H9 (cell line): ENCODE data around the gene B4GALT1. TPM values are rescaled to one million over a fixed set of nuclear protein-coding genes. Genes with fewer than 3 reads are reported as not detected.
"Not testable (repeated sequence)": the region's sequence is repeated elsewhere in the genome, so short reads cannot be mapped to it uniquely, and the experiment has no call there.

Experiments
- DNase-seq: peaks from one replicate; pipeline ENCODE4 v3.0.0-alpha.2; 2017
- H2AFZ ChIP-seq: one replicate; pipeline ENCODE4 v1.6.1; 2013; ENCODE audit warnings: mild to moderate bottlenecking, low read length, control low read depth, moderate library complexity
- H2AK5ac ChIP-seq: 2 replicates; pipeline ENCODE4 v1.6.1; 2013; ENCODE audit warnings: low read length, control low read depth, mixed read lengths; ENCODE audit not compliant: insufficient read length
- H2BK120ac ChIP-seq: one replicate; pipeline ENCODE4 v1.6.1; 2013; ENCODE audit warnings: low read depth, mild to moderate bottlenecking, low read length, control low read depth, inconsistent platforms; ENCODE audit not compliant: poor library complexity, severe bottlenecking
- H2BK12ac ChIP-seq: 2 replicates; pipeline ENCODE4 v1.6.1; 2013; ENCODE audit warnings: low read length, control low read depth, mixed read lengths, low read depth; ENCODE audit not compliant: insufficient read length
- H2BK15ac ChIP-seq: 2 replicates; pipeline ENCODE4 v1.6.1; 2013; ENCODE audit warnings: low read depth, low read length, control low read depth
- H2BK20ac ChIP-seq: one replicate; pipeline ENCODE4 v1.6.1; 2013; ENCODE audit warnings: low read depth, mild to moderate bottlenecking, low read length, control low read depth, inconsistent platforms; ENCODE audit not compliant: poor library complexity, severe bottlenecking
- H2BK5ac ChIP-seq: 2 replicates; pipeline ENCODE4 v1.6.1; 2013; ENCODE audit warnings: low read length, control low read depth, mixed read lengths; ENCODE audit not compliant: insufficient read length
- H3K14ac ChIP-seq: 2 replicates; pipeline ENCODE4 v1.6.1; 2013; ENCODE audit warnings: low read length, control low read depth; ENCODE audit not compliant: insufficient read depth
- H3K18ac ChIP-seq: 2 replicates; pipeline ENCODE4 v1.6.1; 2013; ENCODE audit warnings: low read depth, mild to moderate bottlenecking, mixed read lengths, low read length, control low read depth; ENCODE audit not compliant: insufficient read length
- H3K23ac ChIP-seq: 2 replicates; pipeline ENCODE4 v1.6.1; 2013; ENCODE audit warnings: low read length, control low read depth, mixed read lengths, low read depth; ENCODE audit not compliant: insufficient read length
- H3K23me2 ChIP-seq: 2 replicates; pipeline ENCODE4 v1.6.1; 2013; ENCODE audit warnings: low read depth, mild to moderate bottlenecking, mixed read lengths, low read length, control low read depth; ENCODE audit not compliant: insufficient read length, poor library complexity, severe bottlenecking
- H3K27ac ChIP-seq: 2 replicates; pipeline ENCODE4 v1.5.1; 2013; ENCODE audit warnings: low read length, control low read depth, mixed read lengths, low read depth; ENCODE audit not compliant: insufficient read length
- H3K27me3 ChIP-seq: 2 replicates; pipeline ENCODE4 v1.6.1; 2013; ENCODE audit warnings: low read length, control low read depth, inconsistent platforms; ENCODE audit not compliant: insufficient read depth
- H3K4ac ChIP-seq: 2 replicates; pipeline ENCODE4 v1.6.1; 2013; ENCODE audit warnings: low read depth, mild to moderate bottlenecking, control low read depth, inconsistent platforms, low read length, moderate library complexity
- H3K4me1 ChIP-seq: 2 replicates; pipeline ENCODE4 v1.6.1; 2013; ENCODE audit warnings: low read length, control low read depth, inconsistent platforms; ENCODE audit not compliant: insufficient read depth
- H3K4me2 ChIP-seq: 2 replicates; pipeline ENCODE4 v1.6.1; 2013; ENCODE audit warnings: low read length, control low read depth, mixed read lengths; ENCODE audit not compliant: insufficient read length, insufficient read depth
- H3K56ac ChIP-seq: 2 replicates; pipeline ENCODE4 v1.6.1; 2013; ENCODE audit warnings: low read depth, mild to moderate bottlenecking, mixed read lengths, low read length, control low read depth; ENCODE audit not compliant: insufficient read length
- H3K79me1 ChIP-seq: 2 replicates; pipeline ENCODE4 v1.6.1; 2013; ENCODE audit warnings: low read depth, mild to moderate bottlenecking, moderate library complexity, low read length, control low read depth, inconsistent platforms; ENCODE audit not compliant: insufficient read depth, poor library complexity, severe bottlenecking
- H3K79me2 ChIP-seq: 2 replicates; pipeline ENCODE4 v1.6.1; 2013; ENCODE audit warnings: low read length, control low read depth, inconsistent platforms; ENCODE audit not compliant: insufficient read depth
- H3K9ac ChIP-seq: 2 replicates; pipeline ENCODE4 v1.6.1; 2013; ENCODE audit warnings: low read length, control low read depth, mixed read lengths; ENCODE audit not compliant: insufficient read length; ENCODE audit errors: extremely low read depth
- H3K9me3 ChIP-seq: one replicate; pipeline ENCODE4 v1.6.1; 2013; ENCODE audit warnings: low read depth, low read length, inconsistent platforms; ENCODE audit not compliant: control insufficient read depth
- H3T11ph ChIP-seq: one replicate; pipeline ENCODE4 v1.6.1; 2013; ENCODE audit warnings: mild to moderate bottlenecking, low read length, control low read depth, inconsistent platforms
- H4K20me1 ChIP-seq: one replicate; pipeline ENCODE4 v1.6.1; 2013; ENCODE audit not compliant: control insufficient read depth, insufficient read length, insufficient read depth
- H4K5ac ChIP-seq: 2 replicates; pipeline ENCODE4 v1.6.1; 2013; ENCODE audit warnings: low read depth, mild to moderate bottlenecking, mixed read lengths, low read length, control low read depth; ENCODE audit not compliant: insufficient read length
- H4K8ac ChIP-seq: replicated peaks from 2 replicates; pipeline ENCODE4 v1.6.1; 2013; ENCODE audit warnings: low read length, control low read depth, mixed read lengths, low read depth; ENCODE audit not compliant: insufficient read length
- H4K91ac ChIP-seq: 2 replicates; pipeline ENCODE4 v1.6.1; 2013; ENCODE audit warnings: low read depth, mild to moderate bottlenecking, moderate library complexity, mixed read lengths, low read length, control low read depth; ENCODE audit not compliant: insufficient read length
- H3K27ac Mint-ChIP-seq, 3 experiments: 2 replicates in 2 of 3; 3 replicates in 1 of 3; pipeline ENCODE4 v1.8.0; 2020 to 2021; ENCODE audit warnings: mixed read lengths in 3 of 3, mild to moderate bottlenecking in 1 of 3, moderate library complexity in 1 of 3
- H3K27me3 Mint-ChIP-seq: 2 replicates; pipeline ENCODE4 v1.8.0; 2021; ENCODE audit warnings: low read depth, mild to moderate bottlenecking, moderate library complexity, mixed read lengths
- H3K36me3 Mint-ChIP-seq, 3 experiments: 2 replicates in 2 of 3; 3 replicates in 1 of 3; pipeline ENCODE4 v1.8.0; 2020 to 2021; ENCODE audit warnings: low read depth in 3 of 3, mixed read lengths in 3 of 3; ENCODE audit not compliant: insufficient read depth in 1 of 3
- H3K4me1 Mint-ChIP-seq, 2 experiments: 2 replicates each; pipeline ENCODE4 v1.8.0; 2020; ENCODE audit warnings: mixed read lengths in 2 of 2
- H3K4me3 Mint-ChIP-seq, 2 experiments: 2 replicates in 1 of 2; 3 replicates in 1 of 2; pipeline ENCODE4 v1.8.0; 2020 to 2021; ENCODE audit warnings: mild to moderate bottlenecking in 2 of 2, mixed read lengths in 2 of 2, moderate library complexity in 1 of 2
- H3K9me3 Mint-ChIP-seq, 2 experiments: 2 replicates in 1 of 2; 3 replicates in 1 of 2; pipeline ENCODE4 v1.8.0; 2020; ENCODE audit warnings: mild to moderate bottlenecking in 2 of 2, mixed read lengths in 2 of 2, moderate library complexity in 1 of 2
- WGBS: extraction: QIAGEN DNeasy Blood & Tissue Kit; methylation state at CpG from one replicate; pipeline ENCODE4 v1.1.7; 2013; ENCODE audit warnings: missing lambda C conversion rate, low lambda C conversion rate, mixed read lengths; ENCODE audit not compliant: insufficient read length; ENCODE audit errors: extremely low coverage; 5-methylcytosine and 5-hydroxymethylcytosine counted together
- total RNA-seq: library from RNA; stranded (reverse); gene quantifications from 2 replicates; pipeline ENCODE4 v1.2.1, GENCODE V29; 2021
- TF ChIP-seq, protein P1 (sequence below): fragments of 200-600 bp; sonication (generic); conservative IDR thresholded peaks from 3 replicates; pipeline ENCODE4 v1.8.0; 2021; ENCODE audit warnings: antibody characterized with exemption, mild to moderate bottlenecking

The B4GALT1 gene
- total RNA-seq, 1 experiment from 2014 or later: 15.3 TPM

DNA sequence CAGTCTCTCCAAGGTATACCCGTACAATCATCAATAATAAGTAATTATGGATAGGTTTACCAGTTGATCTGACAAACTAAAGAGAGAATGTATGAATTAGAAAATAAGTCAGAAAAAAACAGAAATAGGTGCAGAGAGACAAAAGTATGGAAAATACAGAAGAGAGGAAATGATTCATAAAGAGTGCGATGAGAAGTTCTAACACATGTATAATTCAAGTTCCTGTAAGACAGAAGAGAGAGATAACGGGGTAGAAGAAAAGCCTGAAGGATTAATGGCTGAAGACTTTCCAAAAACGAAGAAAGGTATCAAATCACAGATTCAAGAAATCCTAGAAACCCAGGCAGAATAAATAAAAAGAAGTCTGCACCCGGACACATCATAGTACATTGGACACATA is 74.5 kb downstream of the B4GALT1 start:
- DNase-seq: no peak
- no peak overlapping the region for H4K8ac ChIP-seq
- no peaks in the 10 kb centered on the region for H3K79me2 ChIP-seq
- no peak overlapping the region for H3K23ac ChIP-seq
- no peak overlapping the region for H2AK5ac ChIP-seq
- no peaks in the 10 kb centered on the region for H3K36me3 Mint-ChIP-seq
- no peaks in the 10 kb centered on the region for H3K23me2 ChIP-seq
- H3K27me3 Mint-ChIP-seq: peaks cover 26% of the 10 kb centered on the region
- H3K27ac Mint-ChIP-seq: no peak overlapping the region
- H4K5ac ChIP-seq: no peak overlapping the region
- H3K4me3 Mint-ChIP-seq: no peak overlapping the region
- H3K56ac ChIP-seq: no peak overlapping the region
- H3K9me3 ChIP-seq: no peaks in the 10 kb centered on the region
- H3K27me3 ChIP-seq: no peaks in the 10 kb centered on the region
- H3K4me1 ChIP-seq: no peaks in the 10 kb centered on the region
- H3K4ac ChIP-seq: no peak overlapping the region
- H2BK12ac ChIP-seq: no peak overlapping the region
- no peak overlapping the region for H3K9ac ChIP-seq
- WGBS: no CpG with 5 or more reads among the region's 5 CpGs
- H2BK15ac ChIP-seq: no peak overlapping the region
- no peak overlapping the region for H2AFZ ChIP-seq
- H3K79me1 ChIP-seq: no peaks in the 10 kb centered on the region
- no peak overlapping the region for H2BK20ac ChIP-seq
- H3K27ac ChIP-seq: no peak overlapping the region
- H2BK5ac ChIP-seq: no peak overlapping the region
- H2BK120ac ChIP-seq: no peak overlapping the region
- H3T11ph ChIP-seq: no peak overlapping the region
- no peak overlapping the region for H4K91ac ChIP-seq
- TF ChIP-seq, protein P1, sequence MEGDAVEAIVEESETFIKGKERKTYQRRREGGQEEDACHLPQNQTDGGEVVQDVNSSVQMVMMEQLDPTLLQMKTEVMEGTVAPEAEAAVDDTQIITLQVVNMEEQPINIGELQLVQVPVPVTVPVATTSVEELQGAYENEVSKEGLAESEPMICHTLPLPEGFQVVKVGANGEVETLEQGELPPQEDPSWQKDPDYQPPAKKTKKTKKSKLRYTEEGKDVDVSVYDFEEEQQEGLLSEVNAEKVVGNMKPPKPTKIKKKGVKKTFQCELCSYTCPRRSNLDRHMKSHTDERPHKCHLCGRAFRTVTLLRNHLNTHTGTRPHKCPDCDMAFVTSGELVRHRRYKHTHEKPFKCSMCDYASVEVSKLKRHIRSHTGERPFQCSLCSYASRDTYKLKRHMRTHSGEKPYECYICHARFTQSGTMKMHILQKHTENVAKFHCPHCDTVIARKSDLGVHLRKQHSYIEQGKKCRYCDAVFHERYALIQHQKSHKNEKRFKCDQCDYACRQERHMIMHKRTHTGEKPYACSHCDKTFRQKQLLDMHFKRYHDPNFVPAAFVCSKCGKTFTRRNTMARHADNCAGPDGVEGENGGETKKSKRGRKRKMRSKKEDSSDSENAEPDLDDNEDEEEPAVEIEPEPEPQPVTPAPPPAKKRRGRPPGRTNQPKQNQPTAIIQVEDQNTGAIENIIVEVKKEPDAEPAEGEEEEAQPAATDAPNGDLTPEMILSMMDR: no peak
- H4K20me1 ChIP-seq: no peaks in the 10 kb centered on the region
- H3K9me3 Mint-ChIP-seq: peaks cover 0 to 3% of the 10 kb centered on the region in 2 experiments; a peak in 2 of 5 replicates
- no peak overlapping the region for H3K4me2 ChIP-seq
- no peak overlapping the region for H3K14ac ChIP-seq
- H3K4me1 Mint-ChIP-seq: no peaks in the 10 kb centered on the region
- H3K18ac ChIP-seq: no peak overlapping the region

DNA sequence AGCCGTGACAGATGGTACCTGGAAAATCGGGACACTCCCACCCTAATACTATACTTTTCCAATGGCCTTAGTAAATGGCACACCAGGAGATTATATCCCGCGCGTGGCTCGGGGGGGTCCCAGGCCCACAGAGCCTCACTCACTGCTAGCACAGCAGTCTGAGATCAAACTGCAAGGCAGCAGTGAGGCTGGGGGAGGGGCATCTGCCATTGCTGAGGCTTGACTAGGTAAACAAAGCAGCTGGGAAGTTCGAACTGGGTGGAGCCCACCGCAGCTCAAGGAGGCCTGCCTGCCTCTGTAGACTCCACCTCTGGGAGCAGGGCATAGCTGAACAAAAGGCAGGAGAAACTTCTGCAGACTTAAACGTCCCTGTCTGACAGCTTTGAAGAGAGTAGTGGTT is 81.5 kb downstream of the B4GALT1 start:
- H3K27me3 Mint-ChIP-seq: peaks cover 41% of the 10 kb centered on the region
- not testable (repeated sequence) for H3K27ac Mint-ChIP-seq, H3K9ac ChIP-seq, H3K23me2 ChIP-seq, H2AFZ ChIP-seq, H3K9me3 ChIP-seq, H3K4me3 Mint-ChIP-seq, H4K20me1 ChIP-seq, H2BK15ac ChIP-seq, H2BK120ac ChIP-seq, H3K23ac ChIP-seq, H3K36me3 Mint-ChIP-seq, H4K91ac ChIP-seq, H4K8ac ChIP-seq, DNase-seq, H3K4me1 ChIP-seq, H2BK5ac ChIP-seq, H2AK5ac ChIP-seq, H3K79me1 ChIP-seq, H3K18ac ChIP-seq, H3K14ac ChIP-seq, H3K4ac ChIP-seq, H4K5ac ChIP-seq, H3K27ac ChIP-seq, H3K56ac ChIP-seq, H3T11ph ChIP-seq, H3K4me1 Mint-ChIP-seq, H2BK12ac ChIP-seq, H3K79me2 ChIP-seq, H2BK20ac ChIP-seq, H3K27me3 ChIP-seq, H3K4me2 ChIP-seq
- WGBS: no CpG with 5 or more reads among the region's 9 CpGs
- H3K9me3 Mint-ChIP-seq: peaks cover 14 to 20% of the 10 kb centered on the region in 2 experiments
